Neural cell (in vitro differentiated cells): ENCODE measurements around the gene AK1. TPM values are rescaled to one million over a fixed set of nuclear protein-coding genes. Genes with fewer than 3 reads are reported as not detected.

Source experiments
- H2AFZ ChIP-seq: fragments of 200-600, 300-800 bp; sonication (generic), shearing (Covaris generic); 2 replicates; pipeline ENCODE4 v1.6.0; 2014; ENCODE audit warnings: low read depth, mild to moderate bottlenecking, antibody characterized with exemption, low read length, moderate library complexity
- H3F3A ChIP-seq: fragments of 200-600 bp; shearing (Covaris generic); 2 replicates; pipeline ENCODE4 v1.6.1; 2016; ENCODE audit warnings: mild to moderate bottlenecking, moderate library complexity, mixed read lengths, antibody characterized with exemption, low read length; ENCODE audit not compliant: insufficient read depth, poor library complexity, severe bottlenecking
- H3K27ac ChIP-seq: fragments of 200-600, 300-800 bp; sonication (generic), shearing (Covaris generic); 2 replicates; pipeline ENCODE4 v1.5.1; 2014; ENCODE audit warnings: mild to moderate bottlenecking, low read length, moderate library complexity
- H3K27me3 ChIP-seq: fragments of 300-800, 200-600 bp; sonication (generic), shearing (Covaris generic); 2 replicates; pipeline ENCODE4 v1.6.0; 2014; ENCODE audit warnings: mild to moderate bottlenecking, low read depth, low read length, moderate library complexity; ENCODE audit not compliant: insufficient read depth
- H3K36me3 ChIP-seq: fragments of 300-800, 200-600 bp; sonication (generic), shearing (Covaris generic); 2 replicates; pipeline ENCODE4 v1.5.1; 2014; ENCODE audit warnings: mild to moderate bottlenecking, antibody characterized with exemption, low read length, moderate library complexity; ENCODE audit not compliant: insufficient read depth
- H3K4me2 ChIP-seq: fragments of 300-800, 200-600 bp; sonication (generic), shearing (Covaris generic); 2 replicates; pipeline ENCODE4 v1.6.0; 2014; ENCODE audit warnings: mild to moderate bottlenecking, low read length
- H3K4me3 ChIP-seq: fragments of 300-800, 200-600 bp; sonication (generic), shearing (Covaris generic); 2 replicates; pipeline ENCODE4 v1.5.1; 2014; ENCODE audit warnings: mild to moderate bottlenecking, low read length, moderate library complexity
- H3K79me2 ChIP-seq: fragments of 200-600 bp; shearing (Covaris generic); replicated peaks from 2 replicates; pipeline ENCODE4 v1.6.0; 2014; ENCODE audit warnings: mild to moderate bottlenecking, low read length, moderate library complexity; ENCODE audit not compliant: insufficient read depth
- H3K9ac ChIP-seq: fragments of 300-800, 200-600 bp; sonication (generic), shearing (Covaris generic); 2 replicates; pipeline ENCODE4 v1.6.1; 2016; ENCODE audit warnings: mild to moderate bottlenecking, low read length, mixed read lengths
- H3K9me2 ChIP-seq: fragments of 200-600 bp; shearing (Covaris generic); 2 replicates; pipeline ENCODE4 v1.6.1; 2016; ENCODE audit warnings: mild to moderate bottlenecking, low read length, mixed read lengths; ENCODE audit not compliant: insufficient read depth
- H3K9me3 ChIP-seq: fragments of 200-600, 300-800 bp; sonication (generic), shearing (Covaris generic); 2 replicates; pipeline ENCODE4 v1.6.1; 2016; ENCODE audit warnings: mild to moderate bottlenecking, mixed run types, low read length, moderate library complexity, mixed read lengths
- H4K20me1 ChIP-seq: fragments of 200-600 bp; shearing (Covaris generic); 2 replicates; pipeline ENCODE4 v1.6.1; 2016; ENCODE audit warnings: mild to moderate bottlenecking, mixed run types; ENCODE audit not compliant: insufficient read depth
- EP300 ChIP-seq: fragments of 450-650 bp; conservative IDR thresholded peaks from 2 replicates; pipeline ENCODE4 v1.6.1; 2014; ENCODE audit warnings: antibody characterized with exemption, mild to moderate bottlenecking, moderate library complexity; ENCODE audit not compliant: poor library complexity, severe bottlenecking
- EZH2 ChIP-seq: fragments of 200-600, 300-800 bp; shearing (Covaris generic), sonication (generic); IDR thresholded peaks from 2 replicates; pipeline ENCODE4 v1.6.1; 2014; ENCODE audit warnings: antibody characterized with exemption, low read length, borderline replicate concordance, mild to moderate bottlenecking; ENCODE audit not compliant: insufficient read depth, poor library complexity, severe bottlenecking
- MXI1 ChIP-seq: fragments of 450-650 bp; conservative IDR thresholded peaks from 2 replicates; pipeline ENCODE4 v1.6.1; 2014; ENCODE audit warnings: antibody characterized with exemption, mild to moderate bottlenecking; ENCODE audit not compliant: poor library complexity, severe bottlenecking
- POLR2AphosphoS5 ChIP-seq: IDR thresholded peaks from 2 replicates; pipeline ENCODE4 v1.6.1; 2012
- RAD21 ChIP-seq: fragments of 450-650 bp; conservative IDR thresholded peaks from 2 replicates; pipeline ENCODE4 v1.6.1; 2014; ENCODE audit warnings: antibody characterized with exemption, mild to moderate bottlenecking, moderate library complexity
- REST ChIP-seq: IDR thresholded peaks from 2 replicates; pipeline ENCODE4 v1.6.1; 2012; ENCODE audit warnings: borderline replicate concordance
- SMC3 ChIP-seq: fragments of 450-650 bp; conservative IDR thresholded peaks from 2 replicates; pipeline ENCODE4 v1.6.1; 2014; ENCODE audit warnings: antibody characterized with exemption, mild to moderate bottlenecking, moderate library complexity; ENCODE audit not compliant: poor library complexity
- TAF1 ChIP-seq: IDR thresholded peaks from 2 replicates; pipeline ENCODE4 v1.6.1; 2012; ENCODE audit warnings: low read depth
- polyA plus RNA-seq: library from polyadenylated mRNA; depleted of rRNA; stranded (reverse); fragments of >200 nt; gene quantifications from 2 replicates; pipeline ENCODE4 v1.2.3, GENCODE V29; 2014
- TF ChIP-seq, protein P1 (sequence below): fragments of 450-650 bp; IDR thresholded peaks from 2 replicates; pipeline ENCODE4 v1.5.1; 2014; ENCODE audit warnings: antibody characterized with exemption, mild to moderate bottlenecking, moderate library complexity; ENCODE audit not compliant: poor library complexity, severe bottlenecking

Gene AK1
- polyA plus RNA-seq, 1 donor from 2014 or later, result 105 TPM

- no peaks in the 10 kb centered on the region for H4K20me1 ChIP-seq
- H3K36me3 ChIP-seq, result no peaks in the 10 kb centered on the region
- no peaks in the 10 kb centered on the region for H3K79me2 ChIP-seq
- H3K27ac ChIP-seq, result no peak overlapping the region
- H3K4me3 ChIP-seq, result no peak overlapping the region
- no peak overlapping the region for H2AFZ ChIP-seq
- H3K9me3 ChIP-seq, result no peaks in the 10 kb centered on the region
- no peaks in the 10 kb centered on the region for H3F3A ChIP-seq
- no peak overlapping the region for H3K4me2 ChIP-seq
- TF ChIP-seq SMC3 (no peak), RAD21 (no peak), EZH2 (no peak), POLR2AphosphoS5 (no peak), MXI1 (no peak)
- H3K9ac ChIP-seq, result no peak overlapping the region
- peaks cover 50% of the 10 kb centered on the region for H3K27me3 ChIP-seq
- H3K9me2 ChIP-seq, result no peaks in the 10 kb centered on the region
Observed at GRCh38 chr9:127925959-127926905, 48.8 kb upstream of the AK1 start.

- no peaks in the 10 kb centered on the region for H3K79me2 ChIP-seq
- H3K27ac ChIP-seq, result no peak overlapping the region
- no peaks in the 10 kb centered on the region for H3F3A ChIP-seq
- no peak overlapping the region for H3K4me3 ChIP-seq
- no peak overlapping the region for H3K4me2 ChIP-seq
- peaks cover 50% of the 10 kb centered on the region for H3K27me3 ChIP-seq
- H3K9ac ChIP-seq, result no peak overlapping the region
- no peaks in the 10 kb centered on the region for H3K9me3 ChIP-seq
- no peaks in the 10 kb centered on the region for H3K9me2 ChIP-seq
- no peak overlapping the region for H2AFZ ChIP-seq
- no peaks in the 10 kb centered on the region for H4K20me1 ChIP-seq
- TF ChIP-seq POLR2AphosphoS5 (no peak), EZH2 (no peak), REST (no peak), EP300 (no peak), SMC3 (no peak), TAF1 (no peak), RAD21 (no peak), MXI1 (no peak)
- TF ChIP-seq, protein P1, sequence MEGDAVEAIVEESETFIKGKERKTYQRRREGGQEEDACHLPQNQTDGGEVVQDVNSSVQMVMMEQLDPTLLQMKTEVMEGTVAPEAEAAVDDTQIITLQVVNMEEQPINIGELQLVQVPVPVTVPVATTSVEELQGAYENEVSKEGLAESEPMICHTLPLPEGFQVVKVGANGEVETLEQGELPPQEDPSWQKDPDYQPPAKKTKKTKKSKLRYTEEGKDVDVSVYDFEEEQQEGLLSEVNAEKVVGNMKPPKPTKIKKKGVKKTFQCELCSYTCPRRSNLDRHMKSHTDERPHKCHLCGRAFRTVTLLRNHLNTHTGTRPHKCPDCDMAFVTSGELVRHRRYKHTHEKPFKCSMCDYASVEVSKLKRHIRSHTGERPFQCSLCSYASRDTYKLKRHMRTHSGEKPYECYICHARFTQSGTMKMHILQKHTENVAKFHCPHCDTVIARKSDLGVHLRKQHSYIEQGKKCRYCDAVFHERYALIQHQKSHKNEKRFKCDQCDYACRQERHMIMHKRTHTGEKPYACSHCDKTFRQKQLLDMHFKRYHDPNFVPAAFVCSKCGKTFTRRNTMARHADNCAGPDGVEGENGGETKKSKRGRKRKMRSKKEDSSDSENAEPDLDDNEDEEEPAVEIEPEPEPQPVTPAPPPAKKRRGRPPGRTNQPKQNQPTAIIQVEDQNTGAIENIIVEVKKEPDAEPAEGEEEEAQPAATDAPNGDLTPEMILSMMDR, result no peak
- H3K36me3 ChIP-seq, result no peaks in the 10 kb centered on the region
Observed at GRCh38 chr9:127924736-127925444, 47.4 kb upstream of the AK1 start.
